HG03354 (cell line): ENCODE measurements around the gene OBSL1.

Source experiments
- ATAC-seq: cut with Tn5 transposase; IDR thresholded peaks from one replicate; pipeline ENCODE4 v1.9.1; 2021; ENCODE audit warnings: mild to moderate bottlenecking; ENCODE audit not compliant: unreplicated experiment, poor library complexity, severe bottlenecking

Gene OBSL1

GRCh38 chr2:219553463-219553963 lies 17.8 kb downstream of the OBSL1 start:
- no peak for ATAC-seq

- no peak for ATAC-seq
These were observed 18.2 kb downstream of the OBSL1 start for GRCh38 chr2:219553168-219553417.

- peak; percentile 93 for ATAC-seq
These were observed 18.8 kb downstream of the OBSL1 start for GRCh38 chr2:219552382-219553167.

GRCh38 chr2:219551441-219552381 lies 19.6 kb downstream of the OBSL1 start:
- ATAC-seq = peak; percentile 11

- no peak for ATAC-seq
These were observed 21.7 kb downstream of the OBSL1 start for GRCh38 chr2:219549619-219550018.

- no peak for ATAC-seq
These were observed 22.3 kb downstream of the OBSL1 start for GRCh38 chr2:219548990-219549389.

GRCh38 chr2:219547621-219548020 lies 23.7 kb downstream of the OBSL1 start:
- no peak for ATAC-seq

- ATAC-seq = no peak
These were observed 25.4 kb downstream of the OBSL1 start for GRCh38 chr2:219545943-219546352.

GRCh38 chr2:219545295-219545942 lies 25.9 kb downstream of the OBSL1 start:
- ATAC-seq = no peak

- no peak for ATAC-seq
These were observed 26.8 kb downstream of the OBSL1 start for GRCh38 chr2:219544567-219544966.

- peak; percentile 77 for ATAC-seq
These were observed 27.6 kb downstream of the OBSL1 start, which contains the start of the genes CHPF and TMEM198 for GRCh38 chr2:219543596-219544358. CHPF (minus strand) TSS chr2:219543809; CDS start chr2:219543538, 271 bp downstream. TMEM198 (plus strand) TSS chr2:219544028; CDS start chr2:219544728, 700 bp downstream.

GRCh38 chr2:219542931-219543595 lies 28.3 kb downstream of the OBSL1 start:
- ATAC-seq = peak; percentile 41

GRCh38 chr2:219541611-219542180 lies 29.6 kb downstream of the OBSL1 start:
- ATAC-seq = peak; percentile 54

- no peak for ATAC-seq
These were observed 30.4 kb downstream of the OBSL1 start for GRCh38 chr2:219540784-219541504.

- no peak for ATAC-seq
These were observed 31.2 kb downstream of the OBSL1 start for GRCh38 chr2:219539926-219540678.

- no peak for ATAC-seq
These were observed 32.2 kb downstream of the OBSL1 start for GRCh38 chr2:219538956-219539788.
